CD4-positive, alpha-beta T cell treated with Interleukin-12 subunit alpha and Interleukin-12 subunit beta, for 1 hour (primary cell): Measurements from ENCODE around the gene USP16.

ENCODE experiments used
- DNase-seq: peaks from one replicate; pipeline ENCODE4 v3.0.0-alpha.2; 2020

USP16 gene

DNA sequence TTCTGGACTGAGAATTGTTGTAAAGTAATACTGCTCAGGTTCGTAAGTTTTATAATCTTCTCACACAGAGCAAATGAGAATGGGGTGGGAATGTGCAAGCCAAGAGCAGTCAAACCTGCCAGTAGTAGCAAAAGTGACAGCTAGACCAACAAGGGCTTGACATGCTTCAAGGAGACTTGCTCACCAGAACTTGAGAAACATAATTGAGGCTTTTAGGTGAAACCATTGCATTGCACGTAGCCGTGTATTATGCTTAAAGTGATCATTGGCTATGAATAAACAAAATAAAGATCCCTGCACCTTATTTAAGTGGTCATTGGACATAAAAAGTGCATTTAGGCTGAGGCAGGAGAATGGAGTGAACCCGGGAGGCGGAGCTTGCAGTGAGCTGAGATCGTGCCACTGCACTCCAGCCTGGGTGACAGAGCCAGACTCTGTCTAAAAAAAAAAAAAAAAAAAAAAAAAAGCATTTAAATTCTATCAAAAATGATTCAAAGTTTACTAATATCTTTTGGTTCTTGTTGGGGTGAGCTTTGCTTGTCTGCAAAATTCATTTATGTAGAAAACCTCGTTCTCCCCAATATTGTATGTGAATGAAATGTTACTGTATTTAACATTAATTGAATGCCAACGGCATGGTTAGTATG lies 60.8 kb downstream of the USP16 start:
- DNase-seq, result no peak

- no peak for DNase-seq
Measured at GRCh38 chr21:29091033-29091432, 66.6 kb downstream of the USP16 start.

- DNase-seq, result no peak
Measured at GRCh38 chr21:29092102-29092959, 67.9 kb downstream of the USP16 start.

- no peak for DNase-seq
Measured at GRCh38 chr21:29096218-29097015, 71.9 kb downstream of the USP16 start.

DNA sequence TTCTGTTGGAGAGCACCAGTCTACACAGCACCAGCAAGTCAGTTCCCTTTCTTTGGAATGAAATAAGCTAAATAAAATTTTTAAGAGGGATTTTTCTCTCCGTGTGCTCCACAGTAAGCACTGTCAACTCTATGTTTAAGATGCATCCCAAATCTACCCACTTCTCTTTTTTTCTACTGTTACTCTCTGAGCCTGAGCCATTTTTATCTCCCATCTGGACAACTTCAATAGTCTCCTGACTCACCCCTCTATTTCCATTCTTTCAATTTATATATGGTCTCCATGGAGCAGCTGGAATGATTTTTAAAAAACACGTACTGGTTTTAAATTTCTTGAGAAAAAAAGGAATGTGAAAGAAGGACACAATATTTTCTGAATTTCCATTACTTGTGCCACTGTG lies 73.7 kb downstream of the USP16 start:
- DNase-seq, result no peak

GRCh38 chr21:29102791-29103257 lies 78.4 kb downstream of the USP16 start:
- DNase-seq, result no peak
